GM18507 (cell line): ENCODE data around the gene CPAMD8.

Experiments
- DNase-seq: peaks from one replicate; pipeline ENCODE4 v3.0.0; 2011; ENCODE audit warnings: low read depth; ENCODE audit not compliant: insufficient read length; ENCODE audit errors: extremely low spot score
- FAIRE-seq: peaks from 2 replicates; lab custom pipeline; 2011; peaks lifted over from hg19 to GRCh38; lab: Jason Lieb, UNC

CPAMD8 gene

GRCh38 chr19:16899566-16900075, 127.0 kb downstream of the CPAMD8 start:
- FAIRE-seq (peak; percentile 71), DNase-seq (peak; percentile 48)

- peak; percentile 75 for FAIRE-seq
- DNase-seq, result no peak
Observed at GRCh38 chr19:16898361-16899015, 128.1 kb downstream of the CPAMD8 start.

DNA sequence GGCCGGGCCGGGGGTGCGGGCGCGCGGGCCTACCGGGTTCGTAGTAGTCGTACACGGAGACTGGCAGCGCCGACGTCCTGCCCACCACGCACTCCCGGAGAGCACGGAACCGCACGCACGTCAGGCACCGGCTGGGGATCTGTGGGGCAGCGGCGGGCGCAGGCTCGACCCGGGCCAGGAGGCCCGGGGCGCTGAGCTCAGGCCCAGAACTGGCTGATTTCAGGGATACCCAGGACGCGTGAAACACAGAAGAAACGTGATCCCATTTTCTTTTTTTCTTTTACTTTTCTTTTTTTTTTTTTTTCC, 128.8 kb downstream of the CPAMD8 start:
- no peak for DNase-seq
- FAIRE-seq, result no peak

DNA sequence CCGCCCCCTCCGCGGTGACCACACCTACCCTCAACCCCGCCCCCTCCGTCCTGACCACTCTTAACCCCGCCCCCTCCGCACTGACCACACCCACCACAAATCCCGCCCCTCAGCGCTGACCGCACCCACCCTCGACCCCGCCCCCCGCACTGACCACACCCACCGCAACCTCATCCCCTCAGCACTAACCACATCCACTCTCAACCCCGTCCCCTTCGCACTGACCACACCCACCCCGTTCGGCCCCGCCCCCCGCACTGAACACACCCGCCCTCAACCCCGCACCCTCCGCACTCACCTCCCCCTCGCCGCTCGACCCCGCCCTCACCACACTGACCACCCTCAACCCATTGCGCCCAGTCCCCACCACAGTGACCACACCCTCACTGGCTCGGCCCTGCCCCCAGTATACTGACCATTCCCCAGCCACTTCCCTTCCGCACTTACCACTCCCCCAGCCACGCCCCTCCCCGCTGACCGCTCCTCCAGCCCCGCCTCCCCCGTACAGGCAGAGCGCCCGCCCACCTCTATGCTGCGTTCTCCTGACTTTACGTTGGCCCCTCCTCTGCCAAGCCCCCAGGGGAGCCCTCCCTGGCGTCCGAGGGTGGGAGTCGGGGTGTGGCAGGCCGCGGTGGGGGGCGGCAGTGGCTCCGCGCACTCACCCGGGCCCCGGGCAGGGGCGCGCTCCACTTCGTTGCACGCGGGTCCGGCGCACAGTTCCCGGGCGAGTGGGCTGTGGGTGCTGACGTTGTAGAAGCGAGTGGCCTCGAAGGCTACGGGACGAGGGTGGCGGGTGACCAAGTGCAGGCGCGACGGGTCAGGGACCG, 129.4 kb downstream of the CPAMD8 start:
- DNase-seq (peak; percentile 88), FAIRE-seq (peak; percentile 90)

DNA sequence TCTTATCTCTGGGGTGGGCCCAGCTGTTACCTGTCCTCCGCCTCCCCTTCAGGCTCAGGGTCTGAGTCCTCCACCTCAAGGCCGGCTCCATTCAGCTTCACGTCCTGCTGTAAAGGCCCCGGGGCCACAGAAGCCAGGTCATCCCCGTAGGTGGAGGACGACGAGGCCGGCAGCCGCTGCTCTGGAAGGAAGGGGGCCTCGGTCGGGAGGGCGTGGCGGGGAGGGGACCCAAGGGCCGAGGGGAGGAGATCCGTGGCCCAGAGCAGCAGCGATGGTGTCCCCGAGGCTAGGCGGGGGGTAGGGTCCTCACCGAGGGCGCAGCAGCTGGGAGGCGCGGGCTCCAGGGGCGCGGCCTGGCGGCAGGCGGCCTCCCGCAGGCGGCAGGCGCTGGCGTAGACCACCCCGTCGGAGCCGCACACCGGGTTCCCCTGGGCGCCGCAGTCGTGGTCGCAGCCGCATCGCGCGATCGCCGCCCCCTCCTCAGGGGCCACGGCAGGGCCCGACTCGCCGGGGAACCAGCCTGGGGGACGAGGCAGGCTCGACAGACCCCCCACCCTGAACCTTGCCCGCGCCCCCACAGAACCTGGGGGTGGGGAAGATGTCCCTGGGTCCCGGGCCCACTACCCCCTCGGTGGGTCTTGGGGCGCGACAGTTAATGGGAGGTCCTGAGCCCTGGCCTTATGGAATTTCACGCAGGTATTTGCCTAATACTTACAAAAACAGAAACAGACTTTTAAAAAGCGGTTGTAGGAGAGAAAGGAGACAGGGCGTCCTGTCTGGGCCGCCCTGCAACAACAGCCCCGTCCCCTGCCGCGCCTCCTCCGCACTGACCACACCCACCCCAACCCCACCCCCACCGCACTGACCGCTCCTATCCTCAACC, 130.2 kb downstream of the CPAMD8 start:
- DNase-seq (no peak), FAIRE-seq (no peak)

GRCh38 chr19:16895467-16896145, 131.0 kb downstream of the CPAMD8 start:
- DNase-seq (no peak), FAIRE-seq (no peak)

- DNase-seq, result no peak
- FAIRE-seq, result peak; percentile 41
Observed at GRCh38 chr19:16894080-16894479, 132.5 kb downstream of the CPAMD8 start.

DNA sequence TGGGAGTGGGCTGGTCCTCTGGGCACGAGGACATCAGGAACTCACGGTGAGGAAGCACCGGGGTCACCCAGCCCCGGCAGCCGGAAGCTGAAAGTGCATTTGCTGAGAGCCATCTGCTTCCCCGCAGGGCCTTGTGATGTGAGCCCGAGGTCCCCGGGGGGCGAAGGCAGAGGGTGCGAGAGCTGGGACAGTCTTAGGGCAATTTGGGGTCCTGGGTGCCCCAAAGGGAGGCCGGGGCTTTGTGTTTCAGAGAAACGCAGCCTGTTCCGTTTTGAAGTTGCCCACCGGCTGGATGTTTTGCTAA, 133.0 kb downstream of the CPAMD8 start:
- DNase-seq, result no peak
- FAIRE-seq, result peak; percentile 75

DNA sequence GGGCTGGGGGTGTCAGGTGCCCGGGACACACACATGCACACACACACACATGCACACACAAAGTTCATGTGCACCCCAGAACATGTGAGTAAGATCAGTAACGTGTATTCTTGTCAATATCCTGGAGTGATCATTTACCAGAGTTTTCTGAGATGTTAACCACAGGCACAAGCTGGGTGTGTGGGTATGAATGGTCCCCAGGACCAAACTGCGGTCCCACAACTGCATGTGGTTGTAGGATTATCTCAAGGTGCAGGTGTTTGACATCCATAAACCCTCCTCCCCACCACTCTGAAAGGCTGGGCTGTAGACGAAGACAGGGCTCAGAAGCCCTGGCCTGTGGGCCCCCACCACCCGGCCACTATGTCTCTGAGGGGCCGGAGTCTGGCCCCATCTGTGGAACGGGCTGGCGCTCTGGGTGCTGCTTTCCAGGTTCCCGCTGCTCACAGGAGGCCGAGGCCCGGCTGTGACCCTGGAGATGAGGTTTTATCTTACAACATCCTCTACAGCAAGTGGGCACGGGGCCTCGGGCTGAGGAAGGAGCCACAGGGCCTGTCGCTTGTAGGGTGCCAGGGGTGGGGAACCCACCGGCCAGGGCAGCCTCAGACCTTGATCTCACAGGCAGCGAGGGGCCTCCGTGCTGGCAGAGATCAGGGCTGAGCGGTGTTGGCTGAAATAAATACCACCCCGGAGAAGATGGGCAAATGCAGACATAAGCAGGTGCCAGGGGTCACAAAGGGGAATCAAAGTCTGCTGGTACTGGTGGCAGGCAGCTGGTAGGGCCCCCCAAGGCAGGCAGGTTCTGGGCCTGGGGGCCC, 133.5 kb downstream of the CPAMD8 start:
- FAIRE-seq (peak; percentile 92), DNase-seq (no peak)

- no peak for DNase-seq
- no peak for FAIRE-seq
Observed at GRCh38 chr19:16892436-16892835, 134.2 kb downstream of the CPAMD8 start.

- no peak for FAIRE-seq
- DNase-seq, result no peak
Observed at GRCh38 chr19:16891696-16892382, 134.8 kb downstream of the CPAMD8 start.

DNA sequence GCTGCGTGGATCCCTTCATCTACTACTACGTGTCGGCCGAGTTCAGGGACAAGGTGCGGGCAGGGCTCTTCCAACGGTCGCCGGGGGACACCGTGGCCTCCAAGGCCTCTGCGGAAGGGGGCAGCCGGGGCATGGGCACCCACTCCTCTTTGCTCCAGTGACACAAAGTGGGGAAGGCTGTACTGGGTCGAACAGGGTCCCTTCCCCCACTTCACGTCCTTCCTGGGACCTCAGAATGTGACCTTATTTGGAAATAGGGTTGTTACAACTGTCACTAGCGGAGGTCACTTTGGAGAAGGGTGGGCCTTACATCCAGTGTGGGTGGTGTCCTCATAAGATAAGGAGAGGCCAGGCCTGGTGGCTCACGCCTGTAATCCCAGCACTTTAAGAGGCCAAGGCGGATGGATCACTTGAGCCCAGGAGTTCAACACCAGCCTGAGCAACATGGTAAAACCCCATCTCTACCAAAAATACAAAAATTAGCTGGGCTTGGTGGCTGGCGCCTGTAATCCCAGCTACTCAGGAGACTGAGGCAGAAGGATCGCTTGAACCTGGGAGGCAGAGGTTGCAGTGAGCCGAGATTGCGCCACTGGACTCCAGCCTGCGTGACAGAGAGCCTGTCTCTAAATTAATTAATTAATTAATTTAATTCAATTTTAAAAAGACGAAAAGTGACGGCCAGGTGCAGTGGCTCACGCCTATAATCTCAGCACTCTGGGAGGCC, 136.0 kb downstream of the CPAMD8 start:
- DNase-seq, result no peak
- no peak for FAIRE-seq

GRCh38 chr19:16889883-16890460, 136.6 kb downstream of the CPAMD8 start:
- no peak for FAIRE-seq
- DNase-seq, result no peak

DNA sequence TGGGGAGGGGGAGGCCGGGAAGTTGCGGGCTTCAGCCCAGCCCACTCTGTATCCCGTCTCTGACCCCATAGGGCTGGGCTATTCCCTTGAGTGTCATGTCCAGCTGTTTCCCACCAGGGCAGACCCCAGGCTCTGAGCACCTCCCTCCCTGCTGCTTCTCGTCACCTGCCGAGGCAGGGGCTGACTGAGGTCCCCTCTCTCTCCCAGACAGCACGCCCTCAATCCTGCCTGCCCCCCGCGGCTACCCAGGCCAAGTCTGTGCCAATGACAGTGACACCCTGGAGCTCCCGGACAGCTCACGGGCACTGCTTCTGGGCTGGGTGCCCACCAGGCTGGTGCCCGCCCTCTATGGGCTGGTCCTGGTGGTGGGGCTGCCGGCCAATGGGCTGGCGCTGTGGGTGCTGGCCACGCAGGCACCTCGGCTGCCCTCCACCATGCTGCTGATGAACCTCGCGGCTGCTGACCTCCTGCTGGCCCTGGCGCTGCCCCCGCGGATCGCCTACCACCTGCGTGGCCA, 137.2 kb downstream of the CPAMD8 start:
- FAIRE-seq (no peak), DNase-seq (no peak)

- FAIRE-seq, result peak; percentile 88
- DNase-seq, result peak; percentile 68
Observed at GRCh38 chr19:16888629-16889365, 137.8 kb downstream of the CPAMD8 start, which contains the start of gene F2RL3. Gene F2RL3 (plus strand): TSS chr19:16888999. CDS start chr19:16889190, 191 bp downstream.
